Measurements from ENCODE around the gene MRPL46. TPM values are rescaled to one million over a fixed set of nuclear protein-coding genes. Genes with fewer than 3 reads are reported as not detected.

Gene MRPL46
- total RNA-seq, 4 donors from 2014 or later, result 23.3 to 43.5 (median 29.4) TPM

DNA sequence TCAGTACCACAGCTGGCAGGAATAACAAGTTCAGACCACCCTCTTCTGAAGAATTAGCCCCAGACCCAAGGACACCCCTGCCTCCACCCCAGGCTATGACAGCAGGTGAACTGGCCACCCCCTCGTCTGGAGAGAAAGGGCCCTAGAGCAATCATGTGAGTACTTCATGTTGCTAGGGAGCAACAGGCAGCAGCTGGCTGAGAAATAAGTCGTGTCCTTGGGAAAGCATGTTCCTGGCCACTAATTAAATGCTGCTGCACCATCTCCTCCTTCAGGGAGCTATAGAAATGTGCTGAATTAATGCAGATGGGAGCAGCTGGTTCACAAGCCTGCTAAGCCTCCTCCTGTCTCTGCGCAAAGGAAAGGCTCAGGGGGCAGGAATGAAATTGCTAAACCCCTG, 31.8 kb upstream of the MRPL46 start:
- H3K4me3 ChIP-seq, result no peak overlapping the region
- intact Hi-C loops (cut with DNase I), result no loop called here
- no peaks in the 10 kb centered on the region for H3K9me3 ChIP-seq
- no peak for DNase-seq
- WGBS, 2 donors, result 56 to 71% methylated on average over 3 of the region's 3 CpGs
- TF ChIP-seq, protein P1, sequence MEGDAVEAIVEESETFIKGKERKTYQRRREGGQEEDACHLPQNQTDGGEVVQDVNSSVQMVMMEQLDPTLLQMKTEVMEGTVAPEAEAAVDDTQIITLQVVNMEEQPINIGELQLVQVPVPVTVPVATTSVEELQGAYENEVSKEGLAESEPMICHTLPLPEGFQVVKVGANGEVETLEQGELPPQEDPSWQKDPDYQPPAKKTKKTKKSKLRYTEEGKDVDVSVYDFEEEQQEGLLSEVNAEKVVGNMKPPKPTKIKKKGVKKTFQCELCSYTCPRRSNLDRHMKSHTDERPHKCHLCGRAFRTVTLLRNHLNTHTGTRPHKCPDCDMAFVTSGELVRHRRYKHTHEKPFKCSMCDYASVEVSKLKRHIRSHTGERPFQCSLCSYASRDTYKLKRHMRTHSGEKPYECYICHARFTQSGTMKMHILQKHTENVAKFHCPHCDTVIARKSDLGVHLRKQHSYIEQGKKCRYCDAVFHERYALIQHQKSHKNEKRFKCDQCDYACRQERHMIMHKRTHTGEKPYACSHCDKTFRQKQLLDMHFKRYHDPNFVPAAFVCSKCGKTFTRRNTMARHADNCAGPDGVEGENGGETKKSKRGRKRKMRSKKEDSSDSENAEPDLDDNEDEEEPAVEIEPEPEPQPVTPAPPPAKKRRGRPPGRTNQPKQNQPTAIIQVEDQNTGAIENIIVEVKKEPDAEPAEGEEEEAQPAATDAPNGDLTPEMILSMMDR (IDR thresholded peaks at IDR 0.05), result no peak
- TF ChIP-seq POLR2A (IDR thresholded peaks at IDR 0.05), result no peak
- no peaks in the 10 kb centered on the region for H3K27me3 ChIP-seq
- no peak overlapping the region for H3K27ac ChIP-seq
- H3K4me1 ChIP-seq, result no peaks in the 10 kb centered on the region
- H3K36me3 ChIP-seq, result peaks cover 0 to 2% (median 0%) of the 10 kb centered on the region in 3 donors

DNA sequence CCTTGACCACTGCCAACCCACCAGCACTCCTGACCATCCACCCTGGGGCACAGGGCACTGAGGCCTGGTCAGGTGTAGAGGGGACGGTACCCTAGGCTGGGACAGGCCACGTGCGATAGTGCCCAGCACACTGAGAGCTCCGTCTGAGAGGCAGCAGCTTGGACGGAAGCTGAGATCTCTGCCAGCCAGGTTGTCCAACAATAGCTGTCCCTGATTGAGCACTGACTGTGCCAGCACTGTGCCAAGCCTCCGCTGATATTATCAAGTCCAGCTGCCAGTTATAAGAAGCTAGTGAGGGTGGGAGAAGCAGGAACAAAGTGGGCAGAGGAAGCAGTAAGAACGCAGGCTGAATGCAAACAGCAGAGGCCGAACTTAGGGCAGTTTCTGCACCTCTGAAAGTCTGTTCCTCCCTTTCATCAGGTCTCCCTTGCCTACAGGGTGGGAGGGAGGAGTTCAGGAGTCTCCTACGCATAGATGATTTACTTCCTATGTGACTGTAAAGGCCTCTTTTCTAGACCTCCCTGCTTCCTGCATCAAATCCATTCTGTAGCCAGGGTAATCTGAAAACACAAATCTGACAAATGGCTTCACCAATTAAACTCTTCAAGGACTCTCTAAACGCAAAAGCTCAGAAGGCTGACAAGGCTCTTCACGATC, 30.0 kb upstream of the MRPL46 start:
- no peak overlapping the region for H3K27ac ChIP-seq
- no peaks in the 10 kb centered on the region for H3K4me1 ChIP-seq
- WGBS, 2 donors, result 76 to 84% methylated on average over 4 to 6 of the region's 11 CpGs

DNA sequence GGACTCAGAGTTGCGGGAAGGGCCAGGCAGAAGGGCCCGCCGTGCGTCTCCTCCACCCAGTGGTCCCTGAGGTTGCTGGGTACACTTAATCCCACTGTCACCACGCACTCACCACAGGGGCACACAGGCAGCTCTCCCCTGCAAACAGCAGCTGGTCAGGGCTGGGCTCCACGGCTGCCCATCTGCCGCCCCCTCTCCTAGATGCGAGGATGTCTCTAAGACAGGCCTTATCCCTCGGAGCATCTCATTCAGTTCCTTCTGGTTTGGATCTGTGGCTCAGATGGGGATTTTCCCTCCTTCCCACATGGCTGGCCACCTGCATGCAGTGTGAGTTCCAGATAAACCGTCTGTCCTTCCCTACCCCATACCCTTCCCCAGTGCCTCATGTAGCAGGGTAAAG, 26.7 kb upstream of the MRPL46 start:
- Histone ChIP-seq H3K9me3 (no peaks in the 10 kb centered on the region), H3K4me3 (no peak overlapping the region), H3K36me3 (no peaks in the 10 kb centered on the region), H3K27me3 (no peaks in the 10 kb centered on the region), H3K27ac (no peak overlapping the region), H3K4me1 (no peaks in the 10 kb centered on the region)
- intact Hi-C loops (cut with DNase I), result no loop called here
- 86 to 94% methylated on average over 6 to 10 of the region's 10 CpGs for WGBS, 2 donors
- no peak for DNase-seq
- TF ChIP-seq, protein P1 (IDR thresholded peaks at IDR 0.05), result no peak
- TF ChIP-seq POLR2A (IDR thresholded peaks at IDR 0.05), result no peak

More for the DNA sequence above, 30.0 kb upstream of the MRPL46 start:
- H3K4me3 ChIP-seq, result no peak overlapping the region
- H3K27me3 ChIP-seq, result no peaks in the 10 kb centered on the region
- no peaks in the 10 kb centered on the region for H3K9me3 ChIP-seq
- H3K36me3 ChIP-seq, result no peaks in the 10 kb centered on the region
- intact Hi-C loops (cut with DNase I), result no loop called here
- DNase-seq, result no peak
- TF ChIP-seq, protein P1 (IDR thresholded peaks at IDR 0.05), result no peak
- no peak for TF ChIP-seq POLR2A (IDR thresholded peaks at IDR 0.05)

DNA sequence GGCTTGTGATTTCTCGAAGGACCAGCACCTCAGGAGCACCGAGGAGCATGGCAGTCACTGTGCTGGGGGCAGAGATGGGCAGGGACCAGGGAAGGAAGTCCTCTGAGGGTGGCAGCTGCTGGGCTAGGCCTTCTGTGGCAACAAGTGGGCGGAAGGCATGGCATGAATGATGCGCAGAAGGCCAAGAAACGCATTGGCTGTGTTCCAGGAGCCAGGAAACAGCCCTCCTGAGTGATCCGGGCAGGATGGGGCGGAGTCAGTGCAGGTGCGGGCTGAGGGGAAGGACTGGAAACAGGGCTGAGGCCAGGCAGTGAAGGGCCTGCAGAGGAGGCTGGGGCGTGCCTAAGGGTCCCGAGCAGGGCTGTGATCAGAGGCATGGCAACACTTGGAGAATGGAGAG, 24.0 kb upstream of the MRPL46 start:
- no peak overlapping the region for H3K27ac ChIP-seq
- H3K4me1 ChIP-seq, result no peaks in the 10 kb centered on the region
- no peaks in the 10 kb centered on the region for H3K27me3 ChIP-seq
- intact Hi-C loops (cut with DNase I), result no loop called here
- WGBS, 2 donors, result 61 to 62% methylated on average over 5 to 8 of the region's 10 CpGs
- no peak for TF ChIP-seq POLR2A (IDR thresholded peaks at IDR 0.05)
- TF ChIP-seq, protein P1 (IDR thresholded peaks at IDR 0.05), result no peak
- no peaks in the 10 kb centered on the region for H3K36me3 ChIP-seq
- H3K4me3 ChIP-seq, result no peak overlapping the region
- DNase-seq, result no peak
- no peaks in the 10 kb centered on the region for H3K9me3 ChIP-seq

DNA sequence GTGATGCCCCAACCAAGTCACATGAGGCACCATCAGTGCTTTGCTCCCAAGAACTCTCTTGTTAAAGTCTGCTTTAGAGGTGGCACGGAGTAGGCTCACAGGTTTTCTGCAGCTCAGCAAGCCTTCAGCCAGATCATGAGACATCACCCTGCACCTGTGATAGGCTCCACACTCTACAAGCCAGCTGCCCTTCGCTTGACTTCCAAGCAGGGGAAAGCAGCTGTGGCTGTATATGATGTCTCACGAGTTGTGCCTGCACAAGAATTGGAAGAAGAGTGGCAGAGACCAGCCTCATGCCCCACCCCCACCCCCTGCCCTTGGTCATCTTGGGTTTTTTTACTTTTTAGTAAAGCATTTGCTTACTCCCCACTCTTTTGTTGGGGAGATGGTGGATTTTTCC, 22.8 kb upstream of the MRPL46 start:
- 63 to 77% methylated on average over 1 to 3 of the region's 3 CpGs for WGBS, 2 donors

More for the DNA sequence above, 22.8 kb upstream of the MRPL46 start:
- H3K4me3 ChIP-seq, result no peak overlapping the region
- no peaks in the 10 kb centered on the region for H3K27me3 ChIP-seq
- TF ChIP-seq POLR2A (IDR thresholded peaks at IDR 0.05), result no peak
- TF ChIP-seq, protein P1 (IDR thresholded peaks at IDR 0.05), result no peak
- H3K9me3 ChIP-seq, result no peaks in the 10 kb centered on the region
- H3K36me3 ChIP-seq, result no peaks in the 10 kb centered on the region
- no peak for DNase-seq
- no peak overlapping the region for H3K27ac ChIP-seq
- intact Hi-C loops (cut with DNase I), result no loop called here
- peaks cover 0 to 3% (median 0%) of the 10 kb centered on the region in 3 donors for H3K4me1 ChIP-seq
